IMR-90 (cell line): ENCODE results near the gene ZNF253. TPM values are rescaled to one million over a fixed set of nuclear protein-coding genes. Genes with fewer than 3 reads are reported as not detected.
A peak's percentile ranks its signal among the peaks of the same experiment; 100 is the strongest.

Experiments
- ATAC-seq: fragments of 200-7000 bp; cut with Tn5 transposase; 2 replicates; pipeline ENCODE4 v1.9.1; 2020; ENCODE audit warnings: low read depth, mild to moderate bottlenecking, moderate library complexity
- BruUV-seq: library from RNA; stranded (reverse); fragments of 400-500 nt; replicated peaks from 2 replicates; lab custom pipeline; 2021; lab: Mats Ljungman, UMichigan
- CTCF ChIA-PET: fragments of 300-600 bp; formaldehyde crosslinking; extraction: SDS; loops from one replicate; lab custom pipeline; 2021; ENCODE audit warnings: antibody characterized with exemption; lab: Yijun Ruan, JAX
- POLR2A ChIA-PET: fragments of 300-600 bp; sonication (Branson Sonifier 250); formaldehyde crosslinking; loops from one replicate; lab custom pipeline; 2022; ENCODE audit warnings: antibody characterized with exemption; ENCODE audit not compliant: unreplicated experiment; lab: Charles Lee
- DNase-seq: peaks from one replicate; pipeline ENCODE4 v3.0.0; 2013
- H2AFZ ChIP-seq: replicated peaks from 2 replicates; pipeline ENCODE3; 2013; ENCODE audit warnings: low read length, mild to moderate bottlenecking; ENCODE audit not compliant: poor library complexity
- H2AK5ac ChIP-seq: 2 replicates; pipeline ENCODE4 v1.6.1; 2013; ENCODE audit warnings: low read depth, low read length, inconsistent platforms
- H2AK9ac ChIP-seq: replicated peaks from 2 replicates; pipeline ENCODE3; 2013; ENCODE audit warnings: mild to moderate bottlenecking, low read depth, low read length, moderate library complexity; ENCODE audit not compliant: poor library complexity
- H2BK120ac ChIP-seq: 2 replicates; pipeline ENCODE4 v1.6.1; 2013; ENCODE audit warnings: low read depth, low read length, inconsistent platforms
- H2BK15ac ChIP-seq: 3 replicates; pipeline ENCODE4 v1.6.1; 2013; ENCODE audit warnings: low read depth, low read length, inconsistent platforms
- H2BK20ac ChIP-seq: 2 replicates; pipeline ENCODE4 v1.6.1; 2013; ENCODE audit warnings: low read depth, mild to moderate bottlenecking, inconsistent platforms, low read length, moderate library complexity
- H2BK5ac ChIP-seq: 2 replicates; pipeline ENCODE4 v1.6.1; 2013; ENCODE audit warnings: mild to moderate bottlenecking, low read depth, low read length, inconsistent platforms; ENCODE audit not compliant: poor library complexity, severe bottlenecking
- H3K14ac ChIP-seq: replicated peaks from 2 replicates; pipeline ENCODE4 v1.6.1; 2013; ENCODE audit warnings: low read depth, low read length, inconsistent platforms
- H3K18ac ChIP-seq: 2 replicates; pipeline ENCODE4 v1.6.1; 2013; ENCODE audit warnings: low read depth, low read length, control low read depth
- H3K23ac ChIP-seq: 2 replicates; pipeline ENCODE4 v1.6.1; 2013; ENCODE audit warnings: low read depth, low read length, inconsistent platforms
- H3K27ac ChIP-seq: 2 replicates; pipeline ENCODE4 v1.5.1; 2013; ENCODE audit warnings: mild to moderate bottlenecking, control low read depth, low read length; ENCODE audit not compliant: insufficient read depth
- H3K27me3 ChIP-seq: 2 replicates; pipeline ENCODE4 v1.6.1; 2013; ENCODE audit warnings: low read length; ENCODE audit not compliant: control insufficient read depth, insufficient read depth
- H3K36me3 ChIP-seq: 2 replicates; pipeline ENCODE4 v1.6.1; 2013; ENCODE audit warnings: low read length, mixed read lengths; ENCODE audit not compliant: control insufficient read depth, insufficient read depth
- H3K4ac ChIP-seq: 2 replicates; pipeline ENCODE4 v1.6.1; 2013; ENCODE audit warnings: low read depth, low read length, inconsistent platforms
- H3K4me1 ChIP-seq: 2 replicates; pipeline ENCODE4 v1.6.1; 2013; ENCODE audit warnings: low read length, mixed read lengths; ENCODE audit not compliant: control insufficient read depth, insufficient read depth
- H3K4me2 ChIP-seq: 2 replicates; pipeline ENCODE4 v1.6.1; 2013; ENCODE audit warnings: low read depth, mild to moderate bottlenecking, control low read depth, low read length, moderate library complexity
- H3K4me3 ChIP-seq: 2 replicates; pipeline ENCODE4 v1.5.1; 2013; ENCODE audit warnings: low read depth, mild to moderate bottlenecking, control low read depth, low read length, moderate library complexity; ENCODE audit not compliant: insufficient read depth
- H3K56ac ChIP-seq: 2 replicates; pipeline ENCODE4 v1.6.1; 2013; ENCODE audit warnings: low read length, inconsistent platforms; ENCODE audit not compliant: insufficient read depth; ENCODE audit errors: extremely low read depth
- H3K79me1 ChIP-seq, 2 experiments: 2 replicates each; pipeline ENCODE4 v1.6.1; 2013; ENCODE audit warnings: low read length in 2 of 2, inconsistent platforms in 1 of 2, low read depth in 1 of 2
- H3K9ac ChIP-seq: 2 replicates; pipeline ENCODE4 v1.6.1; 2013; ENCODE audit warnings: low read depth, low read length, control low read depth
- H3K9me1 ChIP-seq: 2 replicates; pipeline ENCODE4 v1.6.1; 2013; ENCODE audit warnings: low read length, inconsistent platforms; ENCODE audit not compliant: insufficient read depth
- H3K9me3 ChIP-seq: 2 replicates; pipeline ENCODE4 v1.6.1; 2013; ENCODE audit warnings: low read length; ENCODE audit not compliant: control insufficient read depth, insufficient read depth
- H4K20me1 ChIP-seq: 2 replicates; pipeline ENCODE4 v1.6.1; 2013; ENCODE audit warnings: low read length, inconsistent platforms; ENCODE audit not compliant: insufficient read depth
- H4K5ac ChIP-seq: 2 replicates; pipeline ENCODE4 v1.6.1; 2013; ENCODE audit warnings: mild to moderate bottlenecking, low read depth, low read length, control low read depth
- H4K8ac ChIP-seq, 2 experiments: 2 replicates each; pipeline ENCODE4 v1.6.1; 2013; ENCODE audit warnings: low read depth in 2 of 2, low read length in 2 of 2, control low read depth in 1 of 2, inconsistent platforms in 1 of 2
- H4K91ac ChIP-seq: 2 replicates; pipeline ENCODE4 v1.6.1; 2013; ENCODE audit warnings: low read depth, low read length, inconsistent platforms; ENCODE audit not compliant: insufficient read depth
- BHLHE40 ChIP-seq: fragments of 150-350 bp; IDR thresholded peaks from 2 replicates; pipeline ENCODE4 v1.6.1; 2016; ENCODE audit warnings: mild to moderate bottlenecking, low read depth, low read length
- CEBPB ChIP-seq: IDR thresholded peaks from 2 replicates; pipeline ENCODE4 v1.6.1; 2012; ENCODE audit warnings: low read depth, low read length, improper control_type of control experiment
- CHD1 ChIP-seq: IDR thresholded peaks from 2 replicates; pipeline ENCODE4 v1.6.1; 2012; ENCODE audit warnings: low read depth, low read length, improper control_type of control experiment
- CTCF ChIP-seq: conservative IDR thresholded peaks from 2 replicates; pipeline ENCODE4 v1.5.1; 2012; ENCODE audit warnings: mild to moderate bottlenecking, low read depth, low read length, improper control_type of control experiment
- FOS ChIP-seq: fragments of 150-350 bp; IDR thresholded peaks from 2 replicates; pipeline ENCODE4 v1.6.1; 2016; ENCODE audit warnings: low read depth, low read length
- MAFK ChIP-seq: IDR thresholded peaks from 2 replicates; pipeline ENCODE4 v1.6.1; 2012; ENCODE audit warnings: low read depth, low read length, improper control_type of control experiment
- MAZ ChIP-seq: IDR thresholded peaks from 2 replicates; pipeline ENCODE4 v1.6.1; 2012; ENCODE audit warnings: low read depth, mild to moderate bottlenecking, low read length, improper control_type of control experiment, moderate library complexity, borderline replicate concordance
- MXI1 ChIP-seq: IDR thresholded peaks from 2 replicates; pipeline ENCODE4 v1.6.1; 2012; ENCODE audit warnings: low read depth, mild to moderate bottlenecking, low read length, moderate library complexity, borderline replicate concordance
- POLR2A ChIP-seq: IDR thresholded peaks from 2 replicates; pipeline ENCODE4 v1.6.1; 2012; ENCODE audit warnings: mild to moderate bottlenecking, low read depth, low read length
- RAD21 ChIP-seq: IDR thresholded peaks from 2 replicates; pipeline ENCODE4 v1.6.1; 2012; ENCODE audit warnings: low read length, improper control_type of control experiment
- RCOR1 ChIP-seq: IDR thresholded peaks from 2 replicates; pipeline ENCODE4 v1.6.1; 2012; ENCODE audit warnings: mild to moderate bottlenecking, low read length, improper control_type of control experiment; ENCODE audit not compliant: insufficient replicate concordance
- RFX5 ChIP-seq: IDR thresholded peaks from 2 replicates; pipeline ENCODE4 v1.8.0; 2012; ENCODE audit warnings: low read depth, mild to moderate bottlenecking, low read length, moderate library complexity
- USF2 ChIP-seq: fragments of 150-350 bp; IDR thresholded peaks from 2 replicates; pipeline ENCODE4 v1.6.1; 2017; ENCODE audit warnings: mild to moderate bottlenecking, antibody characterized with exemption, low read length, low read depth
- WGBS, 2 experiments: methylation state at CpG; one replicate each; pipeline versions ENCODE4 v1.1.5 to v1.1.7; 2013; ENCODE audit warnings: missing lambda C conversion rate in 2 of 2; ENCODE audit not compliant: insufficient read length in 1 of 2; ENCODE audit errors: extremely low coverage in 2 of 2; 5-methylcytosine and 5-hydroxymethylcytosine counted together
- dilution Hi-C: fragments of 300-500 bp; cut with HindIII; formaldehyde crosslinking; loops from one replicate; pipeline ENCODE4 v1.14.3; 2018; ENCODE audit warnings: low sequenced_read_pairs; ENCODE audit not compliant: unreplicated experiment
- in situ Hi-C: fragments of 300-500 bp; cut with MboI; formaldehyde crosslinking; loops from 3 replicates; pipeline ENCODE4 v1.14.3; 2019; ENCODE audit warnings: low sequenced_read_pairs, inconsistent platforms, mixed read lengths
- intact Hi-C: fragments of 100-400 bp; cut with micrococcal nuclease; formaldehyde crosslinking; loops from 2 replicates; pipeline ENCODE4 v1.10.0; 2022
- polyA plus RNA-seq, 3 experiments: library from polyadenylated mRNA; depleted of rRNA; stranded (reverse); fragments of >200 nt; gene quantifications; 2 replicates each; pipeline ENCODE4 v1.2.3, GENCODE V29; 2012; ENCODE audit warnings: low replicate concordance in 1 of 3
- total RNA-seq: library from RNA; depleted of rRNA; stranded (reverse); fragments of >200 nt; gene quantifications from 2 replicates; pipeline ENCODE4 v1.2.3, GENCODE V29; 2012

ZNF253 gene
- total and polyA plus RNA-seq, 2 of the 4 experiments (the other 2 are of a cell fraction), result 0.74 to 3.4 TPM

GRCh38 chr19:19866611-19867248 is 1.0 kb downstream of the ZNF253 start:
- Histone ChIP-seq H3K27ac (peak overlapping the region; percentile 84), H3K4ac (peak overlapping the region; percentile 82), H3K56ac (peak overlapping the region; percentile 94; the same call in 1 of the 2 replicates), H2AK5ac (no peak overlapping the region; the same call in 1 of the 2 replicates), H3K4me1 (no peaks in the 10 kb centered on the region), H4K91ac (no peak overlapping the region), H2BK5ac (peak overlapping the region; percentile 74), H2BK20ac (no peak overlapping the region), H3K4me2 (peak overlapping the region; percentile 79), H3K9ac (peak overlapping the region; percentile 92), H4K20me1 (peaks cover 2% of the 10 kb centered on the region), H3K79me1 (peaks cover 10 to 14% of the 10 kb centered on the region in 2 experiments; a peak in 3 of 4 replicates), H2BK120ac (no peak overlapping the region), H3K23ac (peak overlapping the region; percentile 85; the same call in 1 of the 2 replicates), H3K9me1 (no peaks in the 10 kb centered on the region), H2BK15ac (no peak overlapping the region), H3K27me3 (no peaks in the 10 kb centered on the region), H3K14ac (peak overlapping the region; percentile 82; the same call in 1 of the 2 replicates), H4K8ac (peak overlapping the region; percentile 83 to 95), H3K9me3 (peaks cover 19% of the 10 kb centered on the region), H2AK9ac (peak overlapping the region; percentile 77), H2AFZ (peak overlapping the region; percentile 100), H3K4me3 (peak overlapping the region; percentile 90), H3K36me3 (peaks cover 4% of the 10 kb centered on the region; the same call in 1 of the 2 replicates), H3K18ac (peak overlapping the region; percentile 11; the same call in 1 of the 2 replicates), H4K5ac (peak overlapping the region; percentile 10; the same call in 1 of the 2 replicates)
- no CpG with 5 or more reads among the region's 23 CpGs for WGBS, 2 experiments
- no peak for TF ChIP-seq USF2
- no peak for TF ChIP-seq MAFK
- TF ChIP-seq CHD1, result no peak
- no peak for TF ChIP-seq RCOR1
- TF ChIP-seq MAZ, result no peak
- no peak for TF ChIP-seq CTCF
- no peak for TF ChIP-seq POLR2A
- no peak for TF ChIP-seq RAD21
- TF ChIP-seq MXI1, result no peak
- TF ChIP-seq FOS, result no peak
- no peak for TF ChIP-seq CEBPB
- no peak for TF ChIP-seq BHLHE40
- no peak for TF ChIP-seq RFX5
- dilution Hi-C loops, result no loop called here
- BruUV-seq, result no TSS peak
- CTCF ChIA-PET, result no interaction called here
- POLR2A ChIA-PET, result no interaction called here
- in situ Hi-C loops, result no loop called here
- intact Hi-C loops, result loop anchor here (5.0 kb wide), 1 partner anchor 44 kb away; the partner anchor contains the start of gene ZNF506
- no peak for ATAC-seq
- no peak for DNase-seq
